K562 (cell line): Measurements from ENCODE around the gene NFIC. TPM values are rescaled to one million over a fixed set of nuclear protein-coding genes. Genes with fewer than 3 reads are reported as not detected.

ENCODE experiments used
- EWSR1 ChIP-seq: fragments of 450-650 bp; IDR thresholded peaks from 2 replicates; pipeline ENCODE4 v1.6.1; 2018; ENCODE audit warnings: borderline replicate concordance, mild to moderate bottlenecking, low read depth, moderate library complexity; ENCODE audit not compliant: partially characterized antibody
- HOXB6 ChIP-seq: fragments of 250-450 bp; sonication (Bioruptor Pico); IDR thresholded peaks from 2 replicates; pipeline ENCODE4 v1.5.1; 2022; ENCODE audit warnings: mild to moderate bottlenecking, borderline replicate concordance
- KLF1 ChIP-seq: fragments of 450-650 bp; IDR thresholded peaks from 2 replicates; pipeline ENCODE4 v1.6.1; 2016; ENCODE audit warnings: missing genetic modification characterization, missing compliant biosample characterization
- NONO ChIP-seq, 2 experiments: fragments of 200-400 bp in 1 of 2; fragments of 450-650 bp in 1 of 2; formaldehyde crosslinking in 1 of 2; IDR thresholded peaks; 2 replicates each; pipeline ENCODE4 v1.6.1; 2017; ENCODE audit warnings: low read depth in 2 of 2, mild to moderate bottlenecking in 2 of 2, moderate library complexity in 2 of 2, low read length in 1 of 2
- NR4A1 ChIP-seq, 2 experiments: fragments of 250-450 bp in 1 of 2; fragments of 450-650 bp in 1 of 2; sonication (Bioruptor Pico) in 1 of 2; IDR thresholded peaks; 2 replicates each; pipeline versions ENCODE4 v1.4.0 to v1.6.1; 2016 to 2020; ENCODE audit warnings: mild to moderate bottlenecking in 2 of 2, missing compliant biosample characterization in 1 of 2, missing genetic modification characterization in 1 of 2, moderate library complexity in 1 of 2
- POLR2B ChIP-seq: fragments of 450-650 bp; IDR thresholded peaks from 2 replicates; pipeline ENCODE4 v1.6.1; 2018; ENCODE audit warnings: low read depth; ENCODE audit not compliant: partially characterized antibody
- RFX1 ChIP-seq: fragments of 450-650 bp; IDR thresholded peaks from 2 replicates; pipeline ENCODE4 v1.6.1; 2016; ENCODE audit warnings: mild to moderate bottlenecking, moderate library complexity
- SIX5 ChIP-seq, 2 experiments: IDR thresholded peaks; 2 replicates each; pipeline ENCODE4 v1.6.1; 2011; ENCODE audit warnings: low read length in 2 of 2, borderline replicate concordance in 1 of 2, low read depth in 1 of 2, mild to moderate bottlenecking in 1 of 2, moderate library complexity in 1 of 2; ENCODE audit not compliant: insufficient read depth in 1 of 2
- YBX1 ChIP-seq: fragments of 450-650 bp; IDR thresholded peaks from 2 replicates; pipeline ENCODE4 v1.7.1; 2016; ENCODE audit warnings: mild to moderate bottlenecking
- ZNF311 ChIP-seq: fragments of 250-450 bp; sonication (Bioruptor Pico); IDR thresholded peaks from 2 replicates; pipeline ENCODE4 v1.4.0; 2020; ENCODE audit warnings: mild to moderate bottlenecking, moderate library complexity
- ZNF407 ChIP-seq: fragments of 450-650 bp; IDR thresholded peaks from 2 replicates; pipeline ENCODE4 v1.6.1; 2016; ENCODE audit warnings: low read depth
- polyA plus RNA-seq, 8 experiments: library from polyadenylated mRNA; depleted of rRNA in 4 of 8; stranded (reverse) in 5 of 8; unstranded in 3 of 8; fragments of >200 nt; fragmentation: Nextera tagmentation in 2 of 8; fragmentation: Illumina TruSeq in 1 of 8; extraction: Ambion mirVana in 2 of 8; extraction: Trizol in 1 of 8; gene quantifications; 2 replicates each; pipeline versions ENCODE4 v1.2.1 to v1.2.3, GENCODE V29; 2011 to 2014; ENCODE audit warnings: inconsistent platforms in 1 of 8, missing spikeins in 1 of 8
- total RNA-seq, 7 experiments: library from RNA; depleted of rRNA in 6 of 7; stranded (reverse); fragments of >200 nt in 6 of 7; fragmentation: Illumina TruSeq in 2 of 7; extraction: Trizol in 2 of 7; gene quantifications; 2 replicates each; pipeline versions ENCODE4 v1.2.1 to v1.2.3, GENCODE V29; 2011 to 2021; ENCODE audit warnings: low replicate concordance in 1 of 7
- TF ChIP-seq, protein P1 (sequence below): fragments of 200-800 bp; sonication (Bioruptor generic); IDR thresholded peaks from 2 replicates; pipeline ENCODE4 v1.6.1; 2016; ENCODE audit warnings: missing genetic modification characterization, missing compliant biosample characterization
- TF ChIP-seq, protein P2 (sequence below), 2 experiments: fragments of 250-450 bp in 1 of 2; fragments of 450-650 bp in 1 of 2; sonication (Bioruptor Pico) in 1 of 2; IDR thresholded peaks; 2 replicates each; pipeline versions ENCODE4 v1.6.1 to v1.8.0; 2016 to 2021; ENCODE audit warnings: mild to moderate bottlenecking in 2 of 2, moderate library complexity in 2 of 2, missing compliant biosample characterization in 1 of 2, missing genetic modification characterization in 1 of 2

The NFIC gene
- total and polyA plus RNA-seq, 9 of the 15 experiments (the other 6 are each of a cell fraction or from before 2014, with no cell fraction given), result 0.71 to 62.1 (median 6.9) TPM

DNA sequence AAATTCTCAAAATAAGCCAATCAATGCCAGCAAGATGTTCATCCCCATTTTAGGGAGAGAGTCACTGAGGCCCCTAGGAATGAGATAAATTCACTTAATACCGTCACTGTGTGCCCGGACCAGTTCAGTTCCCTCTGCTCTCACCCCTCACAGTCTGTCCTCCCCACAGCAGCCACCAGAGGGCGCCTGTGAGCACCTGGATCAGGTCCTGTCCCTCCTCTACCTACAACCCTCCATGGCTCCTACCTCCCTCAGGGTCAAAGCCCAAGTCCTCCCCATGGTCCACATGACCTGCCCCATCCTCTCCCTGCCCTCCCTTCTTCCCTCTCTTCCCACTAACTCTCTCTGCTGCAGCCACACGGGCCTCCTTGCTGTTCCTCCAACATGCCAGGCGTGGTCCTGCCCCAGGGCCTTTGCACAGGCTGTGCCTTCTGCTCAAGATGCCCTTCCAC, 42.0 kb upstream of the NFIC start (continued):
- TF ChIP-seq ZNF407 (no peak), NR4A1 (CRISPR knock-in tag; IDR thresholded peaks at IDR 0.05) (no peak), NR4A1 (tag; IDR thresholded peaks at IDR 0.05) (no peak), ZNF311 (no peak), EWSR1 (no peak), YBX1 (no peak), NONO (IDR thresholded peaks at IDR 0.05; ENCODE audit: low read depth in 2 of 2, low read length in 1 of 2) (no peak), POLR2B (no peak), KLF1 (no peak), RFX1 (no peak), HOXB6 (CRISPR knock-in tag) (no peak), SIX5 (IDR thresholded peaks at IDR 0.05; ENCODE audit: borderline replicate concordance in 1 of 2, insufficient read depth in 1 of 2, low read depth in 1 of 2, low read length in 2 of 2) (no peak)
- TF ChIP-seq, protein P1, sequence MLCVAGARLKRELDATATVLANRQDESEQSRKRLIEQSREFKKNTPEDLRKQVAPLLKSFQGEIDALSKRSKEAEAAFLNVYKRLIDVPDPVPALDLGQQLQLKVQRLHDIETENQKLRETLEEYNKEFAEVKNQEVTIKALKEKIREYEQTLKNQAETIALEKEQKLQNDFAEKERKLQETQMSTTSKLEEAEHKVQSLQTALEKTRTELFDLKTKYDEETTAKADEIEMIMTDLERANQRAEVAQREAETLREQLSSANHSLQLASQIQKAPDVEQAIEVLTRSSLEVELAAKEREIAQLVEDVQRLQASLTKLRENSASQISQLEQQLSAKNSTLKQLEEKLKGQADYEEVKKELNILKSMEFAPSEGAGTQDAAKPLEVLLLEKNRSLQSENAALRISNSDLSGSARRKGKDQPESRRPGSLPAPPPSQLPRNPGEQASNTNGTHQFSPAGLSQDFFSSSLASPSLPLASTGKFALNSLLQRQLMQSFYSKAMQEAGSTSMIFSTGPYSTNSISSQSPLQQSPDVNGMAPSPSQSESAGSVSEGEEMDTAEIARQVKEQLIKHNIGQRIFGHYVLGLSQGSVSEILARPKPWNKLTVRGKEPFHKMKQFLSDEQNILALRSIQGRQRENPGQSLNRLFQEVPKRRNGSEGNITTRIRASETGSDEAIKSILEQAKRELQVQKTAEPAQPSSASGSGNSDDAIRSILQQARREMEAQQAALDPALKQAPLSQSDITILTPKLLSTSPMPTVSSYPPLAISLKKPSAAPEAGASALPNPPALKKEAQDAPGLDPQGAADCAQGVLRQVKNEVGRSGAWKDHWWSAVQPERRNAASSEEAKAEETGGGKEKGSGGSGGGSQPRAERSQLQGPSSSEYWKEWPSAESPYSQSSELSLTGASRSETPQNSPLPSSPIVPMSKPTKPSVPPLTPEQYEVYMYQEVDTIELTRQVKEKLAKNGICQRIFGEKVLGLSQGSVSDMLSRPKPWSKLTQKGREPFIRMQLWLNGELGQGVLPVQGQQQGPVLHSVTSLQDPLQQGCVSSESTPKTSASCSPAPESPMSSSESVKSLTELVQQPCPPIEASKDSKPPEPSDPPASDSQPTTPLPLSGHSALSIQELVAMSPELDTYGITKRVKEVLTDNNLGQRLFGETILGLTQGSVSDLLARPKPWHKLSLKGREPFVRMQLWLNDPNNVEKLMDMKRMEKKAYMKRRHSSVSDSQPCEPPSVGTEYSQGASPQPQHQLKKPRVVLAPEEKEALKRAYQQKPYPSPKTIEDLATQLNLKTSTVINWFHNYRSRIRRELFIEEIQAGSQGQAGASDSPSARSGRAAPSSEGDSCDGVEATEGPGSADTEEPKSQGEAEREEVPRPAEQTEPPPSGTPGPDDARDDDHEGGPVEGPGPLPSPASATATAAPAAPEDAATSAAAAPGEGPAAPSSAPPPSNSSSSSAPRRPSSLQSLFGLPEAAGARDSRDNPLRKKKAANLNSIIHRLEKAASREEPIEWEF (CRISPR knock-in tag), result no peak
- TF ChIP-seq, protein P2, sequence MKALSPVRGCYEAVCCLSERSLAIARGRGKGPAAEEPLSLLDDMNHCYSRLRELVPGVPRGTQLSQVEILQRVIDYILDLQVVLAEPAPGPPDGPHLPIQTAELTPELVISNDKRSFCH (CRISPR knock-in tag; IDR thresholded peaks at IDR 0.05), result no peak
- TF ChIP-seq, protein P2 (tag; IDR thresholded peaks at IDR 0.05), result no peak
